Measurements from ENCODE around the gene FBXL13.
"Not testable (repeated sequence)": the region's sequence is repeated elsewhere in the genome, so short reads cannot be mapped to it uniquely, and the experiment has no call there.

Gene FBXL13

GRCh38 chr7:102975854-102976253 is 98.7 kb downstream of the FBXL13 start:
- Mint-ChIP-seq H3K4me3 (no peak overlapping the region), H3K9me3 (peaks cover 22% of the 10 kb centered on the region), H3K4me1 (no peaks in the 10 kb centered on the region)

GRCh38 chr7:102974366-102975236 is 100.0 kb downstream of the FBXL13 start:
- peaks cover 14% of the 10 kb centered on the region for H3K36me3 Mint-ChIP-seq (ENCODE audit: low read depth)
- TF ChIP-seq CTCF (IDR thresholded peaks at IDR 0.05; ENCODE audit: unreplicated experiment in 3 of 3), result no peak
- H3K4me3 Mint-ChIP-seq, result no peak overlapping the region
- peaks cover 17% of the 10 kb centered on the region for H3K9me3 Mint-ChIP-seq
- peaks cover 5% of the 10 kb centered on the region for H3K27me3 Mint-ChIP-seq (ENCODE audit: low read depth)
- no peak overlapping the region for H3K27ac Mint-ChIP-seq
- H3K4me1 Mint-ChIP-seq, result no peaks in the 10 kb centered on the region

More at GRCh38 chr7:102975854-102976253, 98.7 kb downstream of the FBXL13 start:
- no peak for TF ChIP-seq CTCF (IDR thresholded peaks at IDR 0.05; ENCODE audit: unreplicated experiment in 3 of 3)
- peaks cover 5% of the 10 kb centered on the region for H3K27me3 Mint-ChIP-seq (ENCODE audit: low read depth)
- H3K36me3 Mint-ChIP-seq (ENCODE audit: low read depth), result peaks cover 14% of the 10 kb centered on the region
- H3K27ac Mint-ChIP-seq, result no peak overlapping the region

DNA sequence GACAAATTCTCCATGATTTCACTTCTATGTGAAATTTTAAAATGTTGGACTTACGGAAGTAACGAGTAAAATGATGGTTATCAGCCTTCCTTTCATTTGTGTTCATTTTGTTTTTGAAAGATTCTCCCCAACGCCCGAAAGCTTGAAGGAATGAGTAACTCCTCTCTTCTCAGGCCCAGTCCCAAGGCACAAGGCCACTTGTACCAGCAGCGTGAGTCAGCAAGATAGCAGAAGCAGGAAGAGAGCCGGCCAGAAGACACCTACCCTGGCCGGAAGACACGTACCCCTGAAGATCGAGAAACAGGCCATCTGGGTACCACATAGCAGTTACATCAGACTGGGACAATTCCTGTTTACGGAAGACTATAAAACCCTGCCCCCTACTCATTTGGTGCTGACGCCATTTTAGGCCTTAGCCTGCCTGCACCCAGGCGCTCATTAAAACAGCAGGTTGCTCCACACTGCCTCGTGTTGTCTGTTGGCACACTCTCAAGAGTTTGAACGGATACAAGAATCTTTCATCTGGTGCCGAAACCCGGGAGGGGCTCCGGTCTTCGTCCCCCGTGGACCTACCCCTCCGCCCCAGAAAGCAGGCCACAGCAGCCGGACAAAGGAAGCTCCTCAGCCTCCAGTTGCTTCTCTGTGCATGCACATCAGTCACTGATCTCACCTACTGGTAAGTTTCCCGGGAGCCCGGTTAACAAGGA is 101.3 kb downstream of the FBXL13 start:
- Mint-ChIP-seq H3K4me1 (no peaks in the 10 kb centered on the region), H3K27ac (no peak overlapping the region), H3K36me3 (ENCODE audit: low read depth) (peaks cover 14% of the 10 kb centered on the region), H3K4me3 (no peak overlapping the region), H3K27me3 (ENCODE audit: low read depth) (peaks cover 5% of the 10 kb centered on the region), H3K9me3 (peaks cover 13% of the 10 kb centered on the region)
- no peak for TF ChIP-seq CTCF (IDR thresholded peaks at IDR 0.05; ENCODE audit: unreplicated experiment in 3 of 3)

DNA sequence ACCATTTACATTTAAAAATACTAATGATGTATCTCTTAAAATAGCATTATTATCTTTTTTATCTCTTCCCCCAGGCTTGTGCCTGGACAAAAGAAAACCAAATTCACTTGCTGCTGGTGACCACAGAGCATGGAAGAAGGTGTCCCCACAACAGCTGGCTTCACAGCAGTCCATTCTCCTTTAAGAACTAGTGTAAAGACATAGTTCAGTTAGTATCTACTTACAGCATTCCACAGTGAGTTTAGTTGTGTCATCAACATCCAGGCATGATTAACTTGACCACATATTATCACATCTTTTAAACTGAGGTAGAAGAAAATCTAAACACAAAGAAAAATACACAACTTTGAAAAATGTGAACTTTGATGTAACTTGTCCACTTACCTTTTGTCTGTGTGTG is 106.8 kb downstream of the FBXL13 start:
- H3K4me3 Mint-ChIP-seq, result no peak overlapping the region
- no peaks in the 10 kb centered on the region for H3K27me3 Mint-ChIP-seq (ENCODE audit: low read depth)
- no peaks in the 10 kb centered on the region for H3K36me3 Mint-ChIP-seq (ENCODE audit: low read depth)
- peaks cover 2% of the 10 kb centered on the region for H3K9me3 Mint-ChIP-seq
- no peak overlapping the region for H3K27ac Mint-ChIP-seq
- no peak for TF ChIP-seq CTCF (IDR thresholded peaks at IDR 0.05; ENCODE audit: unreplicated experiment in 3 of 3)
- H3K4me1 Mint-ChIP-seq, result no peaks in the 10 kb centered on the region

GRCh38 chr7:102966465-102966864 is 108.1 kb downstream of the FBXL13 start:
- peaks cover 4% of the 10 kb centered on the region for H3K9me3 Mint-ChIP-seq
- no peaks in the 10 kb centered on the region for H3K36me3 Mint-ChIP-seq (ENCODE audit: low read depth)
- no peak for TF ChIP-seq CTCF (IDR thresholded peaks at IDR 0.05; ENCODE audit: unreplicated experiment in 3 of 3)
- no peaks in the 10 kb centered on the region for H3K4me1 Mint-ChIP-seq
- no peaks in the 10 kb centered on the region for H3K27me3 Mint-ChIP-seq (ENCODE audit: low read depth)
- H3K4me3 Mint-ChIP-seq, result no peak overlapping the region
- H3K27ac Mint-ChIP-seq, result no peak overlapping the region

- not testable (repeated sequence) for H3K36me3 Mint-ChIP-seq (ENCODE audit: low read depth); H3K27me3 Mint-ChIP-seq (ENCODE audit: low read depth); H3K4me3 Mint-ChIP-seq; H3K27ac Mint-ChIP-seq; H3K4me1 Mint-ChIP-seq
- peaks cover 19% of the 10 kb centered on the region for H3K9me3 Mint-ChIP-seq
Observed at GRCh38 chr7:102961993-102962392, 112.6 kb downstream of the FBXL13 start.

- Mint-ChIP-seq H3K36me3 (ENCODE audit: low read depth) (peaks cover 36% of the 10 kb centered on the region), H3K9me3 (peaks cover 54% of the 10 kb centered on the region)
- not testable (repeated sequence) for H3K27me3 Mint-ChIP-seq (ENCODE audit: low read depth); H3K4me1 Mint-ChIP-seq; H3K27ac Mint-ChIP-seq; H3K4me3 Mint-ChIP-seq
Observed at GRCh38 chr7:102958004-102958403, 116.6 kb downstream of the FBXL13 start.

- peaks cover 54% of the 10 kb centered on the region for H3K36me3 Mint-ChIP-seq (ENCODE audit: low read depth)
- not testable (repeated sequence) for H3K4me3 Mint-ChIP-seq; H3K27me3 Mint-ChIP-seq (ENCODE audit: low read depth); H3K4me1 Mint-ChIP-seq; H3K27ac Mint-ChIP-seq
- peaks cover 53% of the 10 kb centered on the region for H3K9me3 Mint-ChIP-seq
Observed at GRCh38 chr7:102954359-102954758, 120.2 kb downstream of the FBXL13 start.
